SJSA1 (cell line): ENCODE data around the gene FBXO34. TPM values are rescaled to one million over a fixed set of nuclear protein-coding genes. Genes with fewer than 3 reads are reported as not detected.

ENCODE experiments used
- DNase-seq, 2 experiments: peaks; one replicate each; pipeline ENCODE4 v3.0.0-alpha.2; 2015 to 2020; ENCODE audit warnings: low spot score in 2 of 2, low read depth in 1 of 2
- H3K27ac ChIP-seq: fragments of 250-450 bp; sonication (Bioruptor Pico); 2 replicates; pipeline ENCODE4 v1.5.1; 2020; ENCODE audit warnings: mild to moderate bottlenecking, moderate library complexity
- H3K27me3 ChIP-seq: fragments of 250-450 bp; sonication (Bioruptor Pico); replicated peaks from 2 replicates; pipeline ENCODE4 v1.5.1; 2020; ENCODE audit warnings: mild to moderate bottlenecking, moderate library complexity
- H3K36me3 ChIP-seq: fragments of 250-450 bp; sonication (Bioruptor Pico); 2 replicates; pipeline ENCODE4 v1.5.1; 2020; ENCODE audit warnings: mild to moderate bottlenecking
- H3K4me1 ChIP-seq: fragments of 250-450 bp; sonication (Bioruptor Pico); replicated peaks from 2 replicates; pipeline ENCODE4 v1.6.1; 2021; ENCODE audit warnings: mild to moderate bottlenecking
- H3K4me3 ChIP-seq: fragments of 250-450 bp; sonication (Bioruptor Pico); 2 replicates; pipeline ENCODE4 v1.5.1; 2020; ENCODE audit warnings: mild to moderate bottlenecking
- H3K9me3 ChIP-seq: fragments of 250-450 bp; sonication (Bioruptor Pico); replicated peaks from 2 replicates; pipeline ENCODE4 v1.5.1; 2020; ENCODE audit warnings: mild to moderate bottlenecking
- total RNA-seq: library from RNA; depleted of rRNA; stranded (reverse); fragments of >200 nt; shearing (Covaris generic); gene quantifications from 2 replicates; pipeline ENCODE4 v1.2.3, GENCODE V29; 2014; rRNA removed

Gene FBXO34
- total RNA-seq, 1 experiment from 2014 or later, result 16.5 TPM

- DNase-seq, result peak; percentile 63 to 65
- Histone ChIP-seq H3K27ac (no peak overlapping the region), H3K27me3 (no peaks in the 10 kb centered on the region), H3K4me3 (no peak overlapping the region), H3K9me3 (no peaks in the 10 kb centered on the region), H3K36me3 (no peaks in the 10 kb centered on the region), H3K4me1 (peaks cover 20% of the 10 kb centered on the region)
These were observed 127.5 kb downstream of the FBXO34 start for GRCh38 chr14:55398679-55399078.

GRCh38 chr14:55399183-55399582 lies 128.0 kb downstream of the FBXO34 start:
- DNase-seq, result no peak
- Histone ChIP-seq H3K4me1 (peaks cover 20% of the 10 kb centered on the region), H3K27me3 (no peaks in the 10 kb centered on the region), H3K36me3 (no peaks in the 10 kb centered on the region), H3K9me3 (no peaks in the 10 kb centered on the region), H3K4me3 (no peak overlapping the region), H3K27ac (no peak overlapping the region)

- H3K27ac ChIP-seq, result no peak overlapping the region
These were observed 128.6 kb downstream of the FBXO34 start for GRCh38 chr14:55399852-55400251.

GRCh38 chr14:55401751-55402150 lies 130.5 kb downstream of the FBXO34 start:
- Histone ChIP-seq H3K27me3 (no peaks in the 10 kb centered on the region), H3K4me1 (peaks cover 20% of the 10 kb centered on the region), H3K4me3 (no peak overlapping the region), H3K36me3 (no peaks in the 10 kb centered on the region), H3K27ac (no peak overlapping the region), H3K9me3 (no peaks in the 10 kb centered on the region)
- no peak for DNase-seq

More at GRCh38 chr14:55399852-55400251, 128.6 kb downstream of the FBXO34 start:
- Histone ChIP-seq H3K36me3 (no peaks in the 10 kb centered on the region), H3K27me3 (no peaks in the 10 kb centered on the region), H3K4me1 (peaks cover 20% of the 10 kb centered on the region), H3K9me3 (no peaks in the 10 kb centered on the region), H3K4me3 (no peak overlapping the region)
- DNase-seq, result no peak

Other genes starting within 250 kb of the FBXO34 start
- 21.2 and 23.7 TPM in 2 replicates for gene WDHD1, start 244.3 kb upstream of the FBXO34 start, total RNA-seq
- 25.0 and 32.6 TPM in 2 replicates for gene SOCS4, start 244.2 kb upstream of the FBXO34 start, total RNA-seq
- 20.4 and 74.8 TPM in 2 replicates for gene MAPK1IP1L, start 219.8 kb upstream of the FBXO34 start, total RNA-seq
- 179 and 310 TPM in 2 replicates for gene LGALS3, start 142.2 kb upstream of the FBXO34 start, total RNA-seq
- 67.7 and 83.1 TPM in 2 replicates for gene DLGAP5, start 79.8 kb upstream of the FBXO34 start, total RNA-seq
- gene ATG14, start 140.4 kb downstream of the FBXO34 start, total RNA-seq, result 5.6 and 8.3 TPM in 2 replicates
- gene TBPL2, start 169.2 kb downstream of the FBXO34 start, total RNA-seq, result not detected in 2 replicates